Thyroid gland (tissue), 4 donors: Measurements from ENCODE around the gene GRK2. TPM values are rescaled to one million over a fixed set of nuclear protein-coding genes. Genes with fewer than 3 reads are reported as not detected.

Experiments used
- DNase-seq, 2 donors: peaks; one replicate each; pipeline ENCODE4 v3.0.0-alpha.2; 2019
- H3K27ac ChIP-seq, 3 donors: fragments of 200-600 bp; sonication (generic); 1 replicate in 2 of 3; 2 replicates in 1 of 3; pipeline ENCODE4 v1.5.1; 2016 to 2019; ENCODE audit warnings: mild to moderate bottlenecking in 1 of 3, moderate library complexity in 1 of 3
- H3K27me3 ChIP-seq: fragments of 200-600 bp; sonication (generic); one replicate; pipeline ENCODE4 v1.5.1; 2019
- H3K36me3 ChIP-seq, 2 donors: fragments of 200-600 bp; sonication (generic); one replicate each; pipeline ENCODE4 v1.5.1; 2016 to 2019
- H3K4me1 ChIP-seq, 2 donors: fragments of 200-600 bp; sonication (generic); one replicate each; pipeline ENCODE4 v1.5.1; 2017 to 2019
- H3K4me3 ChIP-seq, 3 donors: fragments of 200-600 bp; sonication (generic); replicated peaks in 1 of 3; 1 replicate in 2 of 3; 2 replicates in 1 of 3; pipeline ENCODE4 v1.5.1; 2016; ENCODE audit warnings: mild to moderate bottlenecking in 1 of 3
- H3K9me3 ChIP-seq: fragments of 200-600 bp; sonication (generic); one replicate; pipeline ENCODE4 v1.5.1; 2017
- POLR2A ChIP-seq, 2 donors: fragments of 450-650 bp; IDR thresholded peaks; one replicate each; pipeline ENCODE4 v1.6.1; 2017; ENCODE audit warnings: antibody characterized with exemption in 2 of 2, mild to moderate bottlenecking in 2 of 2, moderate library complexity in 1 of 2
- WGBS, 2 donors: methylation state at CpG; one replicate each; pipeline ENCODE4 v1.1.5; 2017; 5-methylcytosine and 5-hydroxymethylcytosine counted together
- intact Hi-C: fragments of 100-400 bp; cut with DNase I; formaldehyde crosslinking; loops from one replicate; pipeline ENCODE4 v1.15.1; 2023
- total RNA-seq, 4 donors: library from RNA; depleted of rRNA; stranded (reverse); fragments of >200 nt; gene quantifications; one replicate each; pipeline ENCODE4 v1.2.3, GENCODE V29; 2016
- TF ChIP-seq, protein P1 (sequence below), 6 experiments: fragments of 200-600 bp in 3 of 6; fragments of 450-650 bp in 3 of 6; sonication (generic) in 3 of 6; IDR thresholded peaks; one replicate each; pipeline ENCODE4 v1.5.1; 2016 to 2019; ENCODE audit warnings: antibody characterized with exemption in 6 of 6, mild to moderate bottlenecking in 2 of 6, inconsistent platforms in 1 of 6, moderate library complexity in 1 of 6

The GRK2 gene
- total RNA-seq, 4 donors from 2014 or later, result 32.8 to 55.8 (median 40.6) TPM

DNA sequence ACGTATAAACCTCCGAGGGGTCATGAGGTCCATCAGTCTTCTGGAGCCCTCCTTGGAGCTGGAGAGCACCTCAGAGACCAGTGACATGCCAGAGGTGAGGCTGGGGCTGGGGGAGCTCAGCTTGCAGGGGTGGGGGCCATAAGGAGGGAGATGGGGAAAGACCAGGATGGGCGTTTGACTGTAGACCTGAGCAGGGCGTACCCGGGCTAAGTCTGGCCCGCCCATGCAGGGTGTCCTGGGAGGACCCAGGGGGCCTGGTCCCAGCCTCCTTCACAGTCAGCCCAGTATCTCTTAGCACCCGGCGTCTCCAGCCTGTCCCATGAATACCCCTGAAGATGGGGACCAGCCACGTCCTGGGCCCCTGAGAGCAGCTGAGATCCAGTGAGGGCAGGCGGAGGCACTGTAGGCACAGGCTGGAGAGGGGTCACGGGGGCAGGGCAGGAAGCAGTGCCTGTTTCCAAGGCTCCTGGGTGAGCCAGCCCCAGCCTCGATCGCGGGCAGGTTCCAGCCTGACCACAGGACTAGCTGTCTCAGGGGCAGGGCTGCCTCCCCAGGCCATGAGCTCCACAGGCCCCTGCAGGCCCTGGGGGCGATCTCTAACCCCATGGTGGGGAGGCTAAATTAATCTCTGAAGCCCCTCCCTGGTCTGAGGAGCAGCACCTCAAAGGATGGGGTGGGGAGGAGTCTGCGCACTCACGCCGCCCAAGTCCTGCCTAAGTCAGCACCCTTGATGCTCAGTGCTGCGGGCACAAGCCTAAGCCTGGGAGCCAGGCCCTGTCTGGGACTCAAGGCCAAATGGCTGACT lies 44.2 kb downstream of the GRK2 start:
- Histone ChIP-seq H3K27me3 (no peaks in the 10 kb centered on the region), H3K9me3 (no peaks in the 10 kb centered on the region), H3K4me1 (no peaks in the 10 kb centered on the region), H3K36me3 (peaks cover 15 to 21% of the 10 kb centered on the region in 2 donors), H3K4me3 (no peak overlapping the region), H3K27ac (no peak overlapping the region)
- intact Hi-C loops, result no loop called here
- 94 to 97% methylated on average over 10 to 11 of the region's 19 CpGs for WGBS, 2 donors
- no peak for TF ChIP-seq POLR2A (IDR thresholded peaks at IDR 0.05)
- TF ChIP-seq, protein P1, sequence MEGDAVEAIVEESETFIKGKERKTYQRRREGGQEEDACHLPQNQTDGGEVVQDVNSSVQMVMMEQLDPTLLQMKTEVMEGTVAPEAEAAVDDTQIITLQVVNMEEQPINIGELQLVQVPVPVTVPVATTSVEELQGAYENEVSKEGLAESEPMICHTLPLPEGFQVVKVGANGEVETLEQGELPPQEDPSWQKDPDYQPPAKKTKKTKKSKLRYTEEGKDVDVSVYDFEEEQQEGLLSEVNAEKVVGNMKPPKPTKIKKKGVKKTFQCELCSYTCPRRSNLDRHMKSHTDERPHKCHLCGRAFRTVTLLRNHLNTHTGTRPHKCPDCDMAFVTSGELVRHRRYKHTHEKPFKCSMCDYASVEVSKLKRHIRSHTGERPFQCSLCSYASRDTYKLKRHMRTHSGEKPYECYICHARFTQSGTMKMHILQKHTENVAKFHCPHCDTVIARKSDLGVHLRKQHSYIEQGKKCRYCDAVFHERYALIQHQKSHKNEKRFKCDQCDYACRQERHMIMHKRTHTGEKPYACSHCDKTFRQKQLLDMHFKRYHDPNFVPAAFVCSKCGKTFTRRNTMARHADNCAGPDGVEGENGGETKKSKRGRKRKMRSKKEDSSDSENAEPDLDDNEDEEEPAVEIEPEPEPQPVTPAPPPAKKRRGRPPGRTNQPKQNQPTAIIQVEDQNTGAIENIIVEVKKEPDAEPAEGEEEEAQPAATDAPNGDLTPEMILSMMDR (IDR thresholded peaks at IDR 0.05), result no peak
- DNase-seq, result no peak

DNA sequence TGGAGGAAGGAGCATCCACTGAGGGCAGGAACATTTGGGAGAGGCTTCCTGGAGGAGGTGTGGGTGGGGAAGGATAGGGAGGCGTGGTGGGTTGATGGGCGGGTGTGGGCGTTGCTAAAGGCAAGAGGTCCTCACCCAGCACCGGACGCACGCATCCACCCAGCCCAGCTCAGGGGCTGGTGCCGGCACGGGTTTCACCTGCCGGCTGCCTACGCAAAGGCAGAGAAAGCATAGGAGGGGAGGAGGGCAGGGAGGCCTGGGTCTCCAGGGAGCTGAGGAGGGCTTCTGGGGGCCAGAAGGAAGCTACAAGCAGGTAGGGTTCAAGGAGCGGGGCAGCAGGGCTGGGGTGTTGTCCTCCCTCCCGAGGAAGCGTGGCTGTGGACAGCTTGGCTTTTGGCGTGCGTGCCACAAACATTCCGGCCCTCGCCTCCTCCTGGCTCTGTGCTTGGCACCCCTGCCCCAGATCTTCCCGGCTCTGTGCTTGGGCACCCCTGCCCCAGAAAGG lies 44.8 kb downstream of the GRK2 start:
- H3K4me1 ChIP-seq, result no peaks in the 10 kb centered on the region
- 86 to 89% methylated on average over 11 to 18 of the region's 18 CpGs for WGBS, 2 donors
- no peak for DNase-seq
- intact Hi-C loops, result no loop called here
- TF ChIP-seq, protein P1 (IDR thresholded peaks at IDR 0.05), result no peak
- no peak for TF ChIP-seq POLR2A (IDR thresholded peaks at IDR 0.05)
- no peak overlapping the region for H3K4me3 ChIP-seq
- peaks cover 15 to 21% of the 10 kb centered on the region in 2 donors for H3K36me3 ChIP-seq
- H3K27me3 ChIP-seq, result no peaks in the 10 kb centered on the region
- no peaks in the 10 kb centered on the region for H3K9me3 ChIP-seq
- no peak overlapping the region for H3K27ac ChIP-seq

DNA sequence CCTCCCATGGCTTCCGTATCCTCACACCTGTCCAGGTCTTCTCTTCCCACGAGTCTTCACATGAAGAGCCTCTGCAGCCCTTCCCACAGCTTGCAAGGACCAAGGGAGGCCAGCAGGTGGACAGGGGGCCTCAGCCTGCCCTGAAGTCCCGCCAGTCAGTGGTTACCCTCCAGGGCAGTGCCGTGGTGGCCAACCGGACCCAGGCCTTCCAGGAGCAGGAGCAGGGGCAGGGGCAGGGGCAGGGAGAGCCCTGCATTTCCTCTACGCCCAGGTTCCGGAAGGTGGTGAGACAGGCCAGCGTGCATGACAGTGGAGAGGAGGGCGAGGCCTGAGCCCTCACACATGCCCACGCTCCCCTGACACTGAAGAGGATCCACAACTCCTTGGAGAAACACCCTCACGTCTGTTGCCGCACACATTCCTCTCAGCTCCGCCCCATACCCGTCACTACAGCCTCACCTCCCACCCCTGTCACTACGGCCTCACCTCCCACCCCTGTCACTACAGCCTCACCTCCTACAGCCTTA lies 45.3 kb downstream of the GRK2 start:
- intact Hi-C loops, result no loop called here
- no peaks in the 10 kb centered on the region for H3K27me3 ChIP-seq
- H3K4me3 ChIP-seq, result no peak overlapping the region
- 80 to 93% methylated on average over 10 to 15 of the region's 15 CpGs for WGBS, 2 donors
- no peaks in the 10 kb centered on the region for H3K9me3 ChIP-seq
- no peak for TF ChIP-seq POLR2A (IDR thresholded peaks at IDR 0.05)
- TF ChIP-seq, protein P1 (IDR thresholded peaks at IDR 0.05), result no peak
- peaks cover 15 to 21% of the 10 kb centered on the region in 2 donors for H3K36me3 ChIP-seq
- no peak for DNase-seq
- peaks cover 2 to 3% of the 10 kb centered on the region in 2 donors for H3K4me1 ChIP-seq
- H3K27ac ChIP-seq, result no peak overlapping the region

DNA sequence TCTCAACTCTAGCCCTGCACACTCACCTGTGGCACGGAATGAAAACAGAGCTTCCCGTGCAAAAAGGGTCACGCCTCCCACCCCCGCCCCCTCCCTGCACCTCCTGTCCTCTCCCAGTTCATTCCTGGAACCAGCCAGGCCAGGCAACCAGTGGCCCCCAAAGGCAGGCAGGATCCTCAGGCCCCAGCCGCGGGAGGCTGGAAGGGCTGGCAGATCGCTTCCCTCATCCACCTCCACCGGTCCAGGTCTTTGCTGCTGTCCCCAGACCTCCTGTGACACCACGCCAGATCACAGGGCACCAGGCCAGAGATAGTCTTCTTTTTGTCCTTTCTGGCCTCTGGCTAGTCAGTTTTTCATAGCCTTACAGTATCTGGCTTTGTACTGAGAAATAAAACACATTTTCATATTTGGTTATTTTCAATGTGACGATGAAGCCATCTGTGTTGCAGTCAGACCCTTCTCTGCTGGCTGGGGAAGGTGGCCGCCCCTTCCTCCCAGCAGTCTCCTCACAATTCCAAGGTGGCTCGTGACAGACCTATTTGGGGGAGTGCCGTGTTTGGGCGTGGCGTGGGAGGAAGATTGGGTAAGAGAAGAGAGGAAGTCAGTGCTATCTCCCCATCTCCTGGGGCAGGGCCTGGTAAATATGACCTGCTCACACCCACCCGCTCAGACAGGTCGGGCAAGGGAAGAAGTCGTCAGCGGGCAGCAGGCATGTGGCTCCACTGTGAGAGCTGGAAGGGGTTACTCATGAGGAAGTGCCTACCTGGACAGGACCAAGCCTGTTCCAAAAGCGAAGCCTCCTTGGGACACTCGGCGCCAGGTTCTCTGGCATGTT lies 46.1 kb downstream of the GRK2 start:
- DNase-seq, result no peak
- H3K36me3 ChIP-seq, result peaks cover 15 to 17% of the 10 kb centered on the region in 2 donors
- H3K9me3 ChIP-seq, result no peaks in the 10 kb centered on the region
- no peak overlapping the region for H3K27ac ChIP-seq
- no peaks in the 10 kb centered on the region for H3K27me3 ChIP-seq
- WGBS, 2 donors, result 79 to 83% methylated on average over 20 to 21 of the region's 22 CpGs
- TF ChIP-seq, protein P1 (IDR thresholded peaks at IDR 0.05), result no peak
- TF ChIP-seq POLR2A (IDR thresholded peaks at IDR 0.05), result no peak
- H3K4me3 ChIP-seq, result no peak overlapping the region
- peaks cover 4 to 5% of the 10 kb centered on the region in 2 donors for H3K4me1 ChIP-seq
- intact Hi-C loops, result no loop called here
